ENCODE results near the gene ZNF337. TPM values are rescaled to one million over a fixed set of nuclear protein-coding genes. Genes with fewer than 3 reads are reported as not detected.
"Not testable (repeated sequence)": the region's sequence is repeated elsewhere in the genome, so short reads cannot be mapped to it uniquely, and the experiment has no call there.

ZNF337 gene
- total and polyA plus RNA-seq, 4 donors = 1.1 to 5.9 (median 3.2) TPM

GRCh38 chr20:25706793-25707192 is 10.1 kb upstream of the ZNF337 start:
- H3K4me1 ChIP-seq (ENCODE audit: control insufficient read depth in 4 of 4, insufficient read depth in 4 of 4, low read length in 3 of 4) = peaks cover 0 to 7% (median 0%) of the 10 kb centered on the region in 4 donors
- no peak overlapping the region for H3K27ac ChIP-seq (ENCODE audit: low read depth in 1 of 2, low read length in 2 of 2)
- 90% methylated on average over 6 of the region's 6 CpGs for WGBS
- H3K9ac ChIP-seq (ENCODE audit: low read depth in 1 of 2, low read length in 2 of 2) = no peak overlapping the region
- H3K36me3 ChIP-seq (ENCODE audit: control insufficient read depth in 4 of 4, insufficient read depth in 3 of 4, low read depth in 1 of 4, low read length in 3 of 4) = no peaks in the 10 kb centered on the region
- no peaks in the 10 kb centered on the region for H3K9me3 ChIP-seq (ENCODE audit: control insufficient read depth in 4 of 4, low read length in 3 of 4)
- TF ChIP-seq, protein P1, sequence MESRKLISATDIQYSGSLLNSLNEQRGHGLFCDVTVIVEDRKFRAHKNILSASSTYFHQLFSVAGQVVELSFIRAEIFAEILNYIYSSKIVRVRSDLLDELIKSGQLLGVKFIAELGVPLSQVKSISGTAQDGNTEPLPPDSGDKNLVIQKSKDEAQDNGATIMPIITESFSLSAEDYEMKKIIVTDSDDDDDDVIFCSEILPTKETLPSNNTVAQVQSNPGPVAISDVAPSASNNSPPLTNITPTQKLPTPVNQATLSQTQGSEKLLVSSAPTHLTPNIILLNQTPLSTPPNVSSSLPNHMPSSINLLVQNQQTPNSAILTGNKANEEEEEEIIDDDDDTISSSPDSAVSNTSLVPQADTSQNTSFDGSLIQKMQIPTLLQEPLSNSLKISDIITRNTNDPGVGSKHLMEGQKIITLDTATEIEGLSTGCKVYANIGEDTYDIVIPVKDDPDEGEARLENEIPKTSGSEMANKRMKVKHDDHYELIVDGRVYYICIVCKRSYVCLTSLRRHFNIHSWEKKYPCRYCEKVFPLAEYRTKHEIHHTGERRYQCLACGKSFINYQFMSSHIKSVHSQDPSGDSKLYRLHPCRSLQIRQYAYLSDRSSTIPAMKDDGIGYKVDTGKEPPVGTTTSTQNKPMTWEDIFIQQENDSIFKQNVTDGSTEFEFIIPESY (IDR thresholded peaks at IDR 0.05) = no peak
- TF ChIP-seq EGR1 (IDR thresholded peaks at IDR 0.05; ENCODE audit: low read depth in 2 of 2) (no peak), MAX (IDR thresholded peaks at IDR 0.05) (no peak)
- no peak for DNase-seq (ENCODE audit: low spot score)
- no peak overlapping the region for H3K4me3 ChIP-seq (ENCODE audit: low read depth in 1 of 3, low read length in 3 of 3)
- no peaks in the 10 kb centered on the region for H3K27me3 ChIP-seq (ENCODE audit: control insufficient read depth in 4 of 4, insufficient read depth in 4 of 4, low read length in 3 of 4)

- no peak for DNase-seq (ENCODE audit: low spot score)
- H3K4me1 ChIP-seq (ENCODE audit: control insufficient read depth in 4 of 4, insufficient read depth in 4 of 4, low read length in 3 of 4) = peaks cover 0 to 7% (median 0%) of the 10 kb centered on the region in 4 donors
- H3K27ac ChIP-seq (ENCODE audit: low read depth in 1 of 2, low read length in 2 of 2) = no peak overlapping the region
- H3K36me3 ChIP-seq (ENCODE audit: control insufficient read depth in 4 of 4, insufficient read depth in 3 of 4, low read depth in 1 of 4, low read length in 3 of 4) = no peaks in the 10 kb centered on the region
- TF ChIP-seq NR2F2 (IDR thresholded peaks at IDR 0.05) (no peak), RXRA (IDR thresholded peaks at IDR 0.05) (no peak), HNF4A (conservative IDR thresholded peaks at IDR 0.05) (no peak), ATF3 (IDR thresholded peaks at IDR 0.05) (no peak), YY1 (IDR thresholded peaks at IDR 0.05) (no peak), FOXA1 (IDR thresholded peaks at IDR 0.05) (no peak), RAD21 (IDR thresholded peaks at IDR 0.05) (no peak), HNF4G (IDR thresholded peaks at IDR 0.05) (no peak), SP1 (IDR thresholded peaks at IDR 0.05) (no peak)
- TF ChIP-seq, protein P2, sequence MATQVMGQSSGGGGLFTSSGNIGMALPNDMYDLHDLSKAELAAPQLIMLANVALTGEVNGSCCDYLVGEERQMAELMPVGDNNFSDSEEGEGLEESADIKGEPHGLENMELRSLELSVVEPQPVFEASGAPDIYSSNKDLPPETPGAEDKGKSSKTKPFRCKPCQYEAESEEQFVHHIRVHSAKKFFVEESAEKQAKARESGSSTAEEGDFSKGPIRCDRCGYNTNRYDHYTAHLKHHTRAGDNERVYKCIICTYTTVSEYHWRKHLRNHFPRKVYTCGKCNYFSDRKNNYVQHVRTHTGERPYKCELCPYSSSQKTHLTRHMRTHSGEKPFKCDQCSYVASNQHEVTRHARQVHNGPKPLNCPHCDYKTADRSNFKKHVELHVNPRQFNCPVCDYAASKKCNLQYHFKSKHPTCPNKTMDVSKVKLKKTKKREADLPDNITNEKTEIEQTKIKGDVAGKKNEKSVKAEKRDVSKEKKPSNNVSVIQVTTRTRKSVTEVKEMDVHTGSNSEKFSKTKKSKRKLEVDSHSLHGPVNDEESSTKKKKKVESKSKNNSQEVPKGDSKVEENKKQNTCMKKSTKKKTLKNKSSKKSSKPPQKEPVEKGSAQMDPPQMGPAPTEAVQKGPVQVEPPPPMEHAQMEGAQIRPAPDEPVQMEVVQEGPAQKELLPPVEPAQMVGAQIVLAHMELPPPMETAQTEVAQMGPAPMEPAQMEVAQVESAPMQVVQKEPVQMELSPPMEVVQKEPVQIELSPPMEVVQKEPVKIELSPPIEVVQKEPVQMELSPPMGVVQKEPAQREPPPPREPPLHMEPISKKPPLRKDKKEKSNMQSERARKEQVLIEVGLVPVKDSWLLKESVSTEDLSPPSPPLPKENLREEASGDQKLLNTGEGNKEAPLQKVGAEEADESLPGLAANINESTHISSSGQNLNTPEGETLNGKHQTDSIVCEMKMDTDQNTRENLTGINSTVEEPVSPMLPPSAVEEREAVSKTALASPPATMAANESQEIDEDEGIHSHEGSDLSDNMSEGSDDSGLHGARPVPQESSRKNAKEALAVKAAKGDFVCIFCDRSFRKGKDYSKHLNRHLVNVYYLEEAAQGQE (IDR thresholded peaks at IDR 0.05) = no peak
- TF ChIP-seq, protein P1 (IDR thresholded peaks at IDR 0.05) = no peak
- H3K27me3 ChIP-seq (ENCODE audit: control insufficient read depth in 4 of 4, insufficient read depth in 4 of 4, low read length in 3 of 4) = no peaks in the 10 kb centered on the region
- no peaks in the 10 kb centered on the region for H3K9me3 ChIP-seq (ENCODE audit: control insufficient read depth in 4 of 4, low read length in 3 of 4)
- H3K4me3 ChIP-seq (ENCODE audit: low read depth in 1 of 3, low read length in 3 of 3) = no peak overlapping the region
- H3K9ac ChIP-seq (ENCODE audit: low read depth in 1 of 2, low read length in 2 of 2) = no peak overlapping the region
These were observed 9.2 kb upstream of the ZNF337 start for GRCh38 chr20:25705830-25706351.

DNA sequence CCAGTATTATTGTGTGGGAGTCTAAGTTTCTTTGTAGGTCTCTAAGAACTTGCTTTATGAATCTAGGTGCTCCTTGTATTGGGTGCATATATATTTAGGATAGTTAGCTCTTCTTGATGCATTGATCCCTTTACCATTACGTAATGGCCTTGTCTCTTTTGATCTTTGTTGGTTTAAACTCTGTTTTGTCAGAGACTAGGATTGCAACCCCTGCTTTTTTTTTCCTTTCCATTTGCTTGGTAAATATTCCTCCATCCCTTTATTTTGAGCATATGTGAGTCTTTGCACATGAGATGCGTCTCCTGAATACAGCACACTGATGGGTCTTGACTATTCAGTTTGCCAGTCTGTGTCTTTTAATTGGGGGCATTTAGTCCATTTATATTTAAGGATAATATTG is 7.7 kb upstream of the ZNF337 start:
- H3K4me1 ChIP-seq (ENCODE audit: control insufficient read depth in 4 of 4, insufficient read depth in 4 of 4, low read length in 3 of 4); H3K27me3 ChIP-seq (ENCODE audit: control insufficient read depth in 4 of 4, insufficient read depth in 4 of 4, low read length in 3 of 4); H3K9me3 ChIP-seq (ENCODE audit: control insufficient read depth in 4 of 4, low read length in 3 of 4); H3K27ac ChIP-seq (ENCODE audit: low read depth in 1 of 2, low read length in 2 of 2); H3K36me3 ChIP-seq (ENCODE audit: control insufficient read depth in 4 of 4, insufficient read depth in 3 of 4, low read depth in 1 of 4, low read length in 3 of 4); H3K4me3 ChIP-seq (ENCODE audit: low read depth in 1 of 3, low read length in 3 of 3); H3K9ac ChIP-seq (ENCODE audit: low read depth in 1 of 2, low read length in 2 of 2); DNase-seq (ENCODE audit: low spot score): not testable (repeated sequence)
- WGBS = 93% methylated on average over 2 of the region's 2 CpGs

DNA sequence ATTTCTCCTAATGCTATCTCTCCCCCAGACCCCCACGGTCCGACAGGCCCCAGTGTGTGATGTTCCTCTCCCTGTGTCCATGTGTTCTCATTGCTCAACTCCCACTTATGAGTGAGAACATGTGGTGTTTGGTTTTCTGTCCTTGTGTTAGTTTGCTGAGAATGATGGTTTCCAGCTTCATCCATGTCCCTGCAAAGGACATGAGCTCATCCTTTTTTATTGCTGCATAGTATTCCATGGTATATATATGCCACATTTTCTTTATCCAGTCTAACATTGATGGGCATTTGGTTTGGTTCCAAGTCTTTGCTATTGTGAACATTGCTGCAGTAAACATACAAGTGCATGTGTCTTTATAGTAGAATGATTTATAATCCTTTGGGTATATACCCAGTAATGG is 4.2 kb upstream of the ZNF337 start:
- not testable (repeated sequence) for H3K4me3 ChIP-seq (ENCODE audit: low read depth in 1 of 3, low read length in 3 of 3); DNase-seq (ENCODE audit: low spot score); H3K27me3 ChIP-seq (ENCODE audit: control insufficient read depth in 4 of 4, insufficient read depth in 4 of 4, low read length in 3 of 4); H3K9ac ChIP-seq (ENCODE audit: low read depth in 1 of 2, low read length in 2 of 2); H3K9me3 ChIP-seq (ENCODE audit: control insufficient read depth in 4 of 4, low read length in 3 of 4); H3K27ac ChIP-seq (ENCODE audit: low read depth in 1 of 2, low read length in 2 of 2); H3K36me3 ChIP-seq (ENCODE audit: control insufficient read depth in 4 of 4, insufficient read depth in 3 of 4, low read depth in 1 of 4, low read length in 3 of 4); H3K4me1 ChIP-seq (ENCODE audit: control insufficient read depth in 4 of 4, insufficient read depth in 4 of 4, low read length in 3 of 4)
- WGBS = 92% methylated on average over 2 of the region's 2 CpGs
